ENCODE measurements around the gene CST4. TPM values are rescaled to one million over a fixed set of nuclear protein-coding genes. Genes with fewer than 3 reads are reported as not detected.
"Not testable (repeated sequence)": the region's sequence is repeated elsewhere in the genome, so short reads cannot be mapped to it uniquely, and the experiment has no call there.

Gene CST4
- total and polyA plus RNA-seq, 2 donors (not counting 1 experiment from before 2014, with no cell fraction given) = not detected

DNA sequence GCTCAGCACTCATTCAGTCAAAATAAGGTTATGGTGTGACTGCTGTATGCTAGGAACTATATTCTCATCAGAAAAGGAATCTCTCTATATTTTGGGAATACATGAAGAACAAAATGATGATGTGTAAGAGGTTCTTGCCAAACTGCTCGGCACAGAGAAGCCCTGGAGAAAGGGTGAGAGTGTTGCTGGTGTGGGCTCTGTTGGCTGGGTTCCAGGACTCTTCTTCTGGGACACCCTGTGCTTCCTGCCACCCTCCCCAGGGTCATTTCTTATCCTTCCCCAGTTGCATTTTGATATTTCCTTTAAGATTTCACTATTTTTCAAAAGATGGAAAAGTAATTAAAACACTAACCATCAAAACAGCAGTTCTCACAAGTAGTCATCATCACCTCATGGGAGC lies 33.1 kb upstream of the CST4 start:
- Histone ChIP-seq H4K20me1 (ENCODE audit: control insufficient read depth, insufficient read depth, low read length, poor library complexity, severe bottlenecking) (no peaks in the 10 kb centered on the region), H3K36me3 (replicated peaks in 1 of 2; ENCODE audit: control extremely low read depth in 1 of 2, control insufficient read depth in 1 of 2, extremely low read depth in 1 of 2, insufficient read depth in 2 of 2, low read length in 1 of 2) (no peaks in the 10 kb centered on the region), H3K9ac (ENCODE audit: low read length) (no peak overlapping the region), H3K27ac (ENCODE audit: low read length in 2 of 2) (no peak overlapping the region), H3K4me2 (replicated peaks; ENCODE audit: low read depth, low read length, poor library complexity, severe bottlenecking) (no peak overlapping the region), H2AFZ (ENCODE audit: insufficient read depth, low read depth, low read length, poor library complexity, severe bottlenecking) (no peak overlapping the region), H3K27me3 (replicated peaks in 1 of 4; ENCODE audit: control extremely low read depth in 1 of 4, control insufficient read depth in 3 of 4, insufficient read depth in 4 of 4, low read length in 3 of 4) (no peaks in the 10 kb centered on the region), H3K9me3 (ENCODE audit: control extremely low read depth in 1 of 3, control insufficient read depth in 2 of 3, insufficient read depth in 1 of 3, low read length in 2 of 3) (no peaks in the 10 kb centered on the region), H3K4me3 (ENCODE audit: control extremely low read depth in 1 of 5, extremely low read depth in 1 of 5, insufficient read depth in 1 of 5, low read depth in 2 of 5, low read length in 4 of 5) (no peak overlapping the region), H3K79me2 (ENCODE audit: control insufficient read depth, insufficient read depth, low read length) (no peaks in the 10 kb centered on the region), H3K4me1 (ENCODE audit: control insufficient read depth in 2 of 2, insufficient read depth in 2 of 2, low read length in 2 of 2) (no peaks in the 10 kb centered on the region)
- WGBS (ENCODE audit: insufficient coverage) = no CpG with 5 or more reads among the region's 1 CpG
- intact Hi-C loops (cut with micrococcal nuclease) = no loop called here
- no peak for ATAC-seq (ENCODE audit: low read depth)
- DNase-seq = no peak
- Mint-ChIP-seq H3K4me3 (no peak overlapping the region), H3K4me1 (no peaks in the 10 kb centered on the region), H3K27ac (no peak overlapping the region), H3K9me3 (ENCODE audit: insufficient read depth) (no peaks in the 10 kb centered on the region), H3K27me3 (peaks cover 4% of the 10 kb centered on the region)
- CTCF ChIA-PET = no interaction called here
- TF ChIP-seq, protein P1, sequence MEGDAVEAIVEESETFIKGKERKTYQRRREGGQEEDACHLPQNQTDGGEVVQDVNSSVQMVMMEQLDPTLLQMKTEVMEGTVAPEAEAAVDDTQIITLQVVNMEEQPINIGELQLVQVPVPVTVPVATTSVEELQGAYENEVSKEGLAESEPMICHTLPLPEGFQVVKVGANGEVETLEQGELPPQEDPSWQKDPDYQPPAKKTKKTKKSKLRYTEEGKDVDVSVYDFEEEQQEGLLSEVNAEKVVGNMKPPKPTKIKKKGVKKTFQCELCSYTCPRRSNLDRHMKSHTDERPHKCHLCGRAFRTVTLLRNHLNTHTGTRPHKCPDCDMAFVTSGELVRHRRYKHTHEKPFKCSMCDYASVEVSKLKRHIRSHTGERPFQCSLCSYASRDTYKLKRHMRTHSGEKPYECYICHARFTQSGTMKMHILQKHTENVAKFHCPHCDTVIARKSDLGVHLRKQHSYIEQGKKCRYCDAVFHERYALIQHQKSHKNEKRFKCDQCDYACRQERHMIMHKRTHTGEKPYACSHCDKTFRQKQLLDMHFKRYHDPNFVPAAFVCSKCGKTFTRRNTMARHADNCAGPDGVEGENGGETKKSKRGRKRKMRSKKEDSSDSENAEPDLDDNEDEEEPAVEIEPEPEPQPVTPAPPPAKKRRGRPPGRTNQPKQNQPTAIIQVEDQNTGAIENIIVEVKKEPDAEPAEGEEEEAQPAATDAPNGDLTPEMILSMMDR (IDR thresholded peaks at IDR 0.05) = no peak
- no peak for TF ChIP-seq EZH2 (IDR thresholded peaks at IDR 0.05; ENCODE audit: borderline replicate concordance, insufficient read depth, low read depth, low read length, poor library complexity, severe bottlenecking)
- POLR2A ChIA-PET = no interaction called here

DNA sequence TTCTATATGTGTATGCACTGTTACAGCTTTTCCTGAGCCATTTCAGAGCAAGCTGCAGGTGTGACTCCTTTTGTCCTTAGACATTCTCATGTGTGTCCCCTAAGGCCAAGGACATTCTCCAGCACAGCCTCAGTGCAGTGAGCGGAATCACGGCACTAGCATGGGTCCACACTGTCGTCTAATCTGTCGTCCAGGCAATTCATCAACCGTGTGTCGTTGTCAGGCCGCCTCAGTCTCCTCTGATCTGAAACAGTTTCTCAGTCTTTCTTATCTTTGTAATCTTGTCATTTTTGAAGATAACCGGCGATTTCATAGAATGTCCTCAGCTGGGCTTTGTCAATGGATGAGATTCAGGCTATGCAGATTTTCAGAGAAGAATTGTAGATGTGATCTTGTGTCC lies 30.5 kb upstream of the CST4 start:
- H3K4me2 ChIP-seq (replicated peaks; ENCODE audit: low read depth, low read length, poor library complexity, severe bottlenecking); H3K36me3 ChIP-seq (replicated peaks in 1 of 2; ENCODE audit: control extremely low read depth in 1 of 2, control insufficient read depth in 1 of 2, extremely low read depth in 1 of 2, insufficient read depth in 2 of 2, low read length in 1 of 2); H3K27ac ChIP-seq (ENCODE audit: low read length in 2 of 2); H3K79me2 ChIP-seq (ENCODE audit: control insufficient read depth, insufficient read depth, low read length); H3K9me3 ChIP-seq (ENCODE audit: control extremely low read depth in 1 of 3, control insufficient read depth in 2 of 3, insufficient read depth in 1 of 3, low read length in 2 of 3); H3K27ac Mint-ChIP-seq; H2AFZ ChIP-seq (ENCODE audit: insufficient read depth, low read depth, low read length, poor library complexity, severe bottlenecking); H3K4me1 ChIP-seq (ENCODE audit: control insufficient read depth in 2 of 2, insufficient read depth in 2 of 2, low read length in 2 of 2); CTCF ChIA-PET; H3K9ac ChIP-seq (ENCODE audit: low read length); ATAC-seq (ENCODE audit: low read depth); H3K27me3 Mint-ChIP-seq; H3K4me1 Mint-ChIP-seq; POLR2A ChIA-PET; H3K9me3 Mint-ChIP-seq (ENCODE audit: insufficient read depth); H4K20me1 ChIP-seq (ENCODE audit: control insufficient read depth, insufficient read depth, low read length, poor library complexity, severe bottlenecking); H3K27me3 ChIP-seq (replicated peaks in 1 of 4; ENCODE audit: control extremely low read depth in 1 of 4, control insufficient read depth in 3 of 4, insufficient read depth in 4 of 4, low read length in 3 of 4); DNase-seq; H3K4me3 Mint-ChIP-seq; H3K4me3 ChIP-seq (ENCODE audit: control extremely low read depth in 1 of 5, extremely low read depth in 1 of 5, insufficient read depth in 1 of 5, low read depth in 2 of 5, low read length in 4 of 5): not testable (repeated sequence)
- intact Hi-C loops (cut with micrococcal nuclease) = loop anchor here (2.0 kb wide), 1 partner anchor 73 kb away; no protein-coding TSS in a partner anchor
- 98% methylated on average over 4 of the region's 9 CpGs for WGBS (ENCODE audit: insufficient coverage)

DNA sequence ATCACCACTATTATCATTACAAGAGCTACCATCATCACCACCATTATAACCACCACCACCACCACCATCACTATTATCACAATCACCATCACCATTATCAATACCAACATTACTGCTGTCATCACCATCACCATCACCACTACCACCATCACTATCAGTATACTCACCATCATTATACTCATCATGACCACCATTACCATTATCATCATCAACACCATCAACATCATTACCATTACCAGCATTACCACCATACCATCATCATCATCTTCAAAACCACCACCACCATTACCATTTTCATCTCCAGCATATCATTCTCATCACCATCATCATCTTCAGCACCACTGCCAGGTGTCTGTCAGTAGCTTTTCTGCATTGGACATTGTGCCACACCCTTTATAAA lies 22.9 kb upstream of the CST4 start:
- H3K4me1 Mint-ChIP-seq; H3K9me3 ChIP-seq (ENCODE audit: control extremely low read depth in 1 of 3, control insufficient read depth in 2 of 3, insufficient read depth in 1 of 3, low read length in 2 of 3); H3K27ac ChIP-seq (ENCODE audit: low read length in 2 of 2); H2AFZ ChIP-seq (ENCODE audit: insufficient read depth, low read depth, low read length, poor library complexity, severe bottlenecking); H3K27me3 Mint-ChIP-seq; H3K27ac Mint-ChIP-seq; H3K4me1 ChIP-seq (ENCODE audit: control insufficient read depth in 2 of 2, insufficient read depth in 2 of 2, low read length in 2 of 2); H3K4me2 ChIP-seq (replicated peaks; ENCODE audit: low read depth, low read length, poor library complexity, severe bottlenecking); ATAC-seq (ENCODE audit: low read depth); H3K9me3 Mint-ChIP-seq (ENCODE audit: insufficient read depth); H3K79me2 ChIP-seq (ENCODE audit: control insufficient read depth, insufficient read depth, low read length); H3K4me3 ChIP-seq (ENCODE audit: control extremely low read depth in 1 of 5, extremely low read depth in 1 of 5, insufficient read depth in 1 of 5, low read depth in 2 of 5, low read length in 4 of 5); H3K9ac ChIP-seq (ENCODE audit: low read length); H3K36me3 ChIP-seq (replicated peaks in 1 of 2; ENCODE audit: control extremely low read depth in 1 of 2, control insufficient read depth in 1 of 2, extremely low read depth in 1 of 2, insufficient read depth in 2 of 2, low read length in 1 of 2); H4K20me1 ChIP-seq (ENCODE audit: control insufficient read depth, insufficient read depth, low read length, poor library complexity, severe bottlenecking); POLR2A ChIA-PET; DNase-seq; CTCF ChIA-PET; H3K4me3 Mint-ChIP-seq; H3K27me3 ChIP-seq (replicated peaks in 1 of 4; ENCODE audit: control extremely low read depth in 1 of 4, control insufficient read depth in 3 of 4, insufficient read depth in 4 of 4, low read length in 3 of 4): not testable (repeated sequence)
- intact Hi-C loops (cut with micrococcal nuclease) = loop anchor here (5.0 kb wide), 1 partner anchor 181 kb away; no protein-coding TSS in a partner anchor
